ENCODE data around the gene ZNF878.

The ZNF878 gene

GRCh38 chr19:11995174-11995573 lies 57.6 kb downstream of the ZNF878 start:
- peaks cover 1 to 36% (median 13%) of the 10 kb centered on the region in 5 experiments for H3K9me3 ChIP-seq (ENCODE audit: control extremely low read depth in 1 of 5, control insufficient read depth in 4 of 5, insufficient read depth in 2 of 5, low read depth in 1 of 5, low read length in 4 of 5)
- 100% methylated on average over 1 of the region's 1 CpG for WGBS (ENCODE audit: insufficient coverage)

More at GRCh38 chr19:11995174-11995573, 57.6 kb downstream of the ZNF878 start:
- H3K27me3 ChIP-seq (replicated peaks in 2 of 5; ENCODE audit: control insufficient read depth in 4 of 5, insufficient read depth in 5 of 5, low read length in 4 of 5), result no peaks in the 10 kb centered on the region
- no peak for DNase-seq
- ChIA-PET POLR2A (no interaction called here), CTCF (no interaction called here)
- H3K4me1 ChIP-seq (ENCODE audit: control extremely low read depth in 1 of 4, control insufficient read depth in 4 of 4, insufficient read depth in 4 of 4, low read length in 3 of 4), result peaks cover 0 to 6% (median 3%) of the 10 kb centered on the region in 4 experiments
- H3K36me3 ChIP-seq (ENCODE audit: control insufficient read depth in 4 of 4, insufficient read depth in 4 of 4, low read length in 3 of 4), result peaks cover 5 to 54% (median 13%) of the 10 kb centered on the region in 4 experiments
- H3K27ac ChIP-seq (ENCODE audit: insufficient read depth in 1 of 2, low read depth in 1 of 2, low read length in 2 of 2, poor library complexity in 1 of 2, severe bottlenecking in 2 of 2), result no peak overlapping the region
- H3K4me3 ChIP-seq (ENCODE audit: control insufficient read depth in 1 of 7, extremely low read depth in 1 of 7, insufficient read depth in 4 of 7, low read depth in 2 of 7, low read length in 6 of 7), result no peak overlapping the region

All from common myeloid progenitor, CD34-positive (primary cell).